H9 (cell line): ENCODE measurements around the gene LPIN2. TPM values are rescaled to one million over a fixed set of nuclear protein-coding genes. Genes with fewer than 3 reads are reported as not detected.
"Not testable (repeated sequence)": the region's sequence is repeated elsewhere in the genome, so short reads cannot be mapped to it uniquely, and the experiment has no call there.

Source experiments
- DNase-seq: peaks from one replicate; pipeline ENCODE4 v3.0.0-alpha.2; 2017
- H2AFZ ChIP-seq: one replicate; pipeline ENCODE4 v1.6.1; 2013; ENCODE audit warnings: mild to moderate bottlenecking, low read length, control low read depth, moderate library complexity
- H2AK5ac ChIP-seq: 2 replicates; pipeline ENCODE4 v1.6.1; 2013; ENCODE audit warnings: low read length, control low read depth, mixed read lengths; ENCODE audit not compliant: insufficient read length
- H2BK120ac ChIP-seq: one replicate; pipeline ENCODE4 v1.6.1; 2013; ENCODE audit warnings: low read depth, mild to moderate bottlenecking, low read length, control low read depth, inconsistent platforms; ENCODE audit not compliant: poor library complexity, severe bottlenecking
- H2BK12ac ChIP-seq: 2 replicates; pipeline ENCODE4 v1.6.1; 2013; ENCODE audit warnings: low read length, control low read depth, mixed read lengths, low read depth; ENCODE audit not compliant: insufficient read length
- H2BK15ac ChIP-seq: 2 replicates; pipeline ENCODE4 v1.6.1; 2013; ENCODE audit warnings: low read depth, low read length, control low read depth
- H2BK20ac ChIP-seq: one replicate; pipeline ENCODE4 v1.6.1; 2013; ENCODE audit warnings: low read depth, mild to moderate bottlenecking, low read length, control low read depth, inconsistent platforms; ENCODE audit not compliant: poor library complexity, severe bottlenecking
- H2BK5ac ChIP-seq: 2 replicates; pipeline ENCODE4 v1.6.1; 2013; ENCODE audit warnings: low read length, control low read depth, mixed read lengths; ENCODE audit not compliant: insufficient read length
- H3K14ac ChIP-seq: 2 replicates; pipeline ENCODE4 v1.6.1; 2013; ENCODE audit warnings: low read length, control low read depth; ENCODE audit not compliant: insufficient read depth
- H3K18ac ChIP-seq: 2 replicates; pipeline ENCODE4 v1.6.1; 2013; ENCODE audit warnings: low read depth, mild to moderate bottlenecking, mixed read lengths, low read length, control low read depth; ENCODE audit not compliant: insufficient read length
- H3K23ac ChIP-seq: 2 replicates; pipeline ENCODE4 v1.6.1; 2013; ENCODE audit warnings: low read length, control low read depth, mixed read lengths, low read depth; ENCODE audit not compliant: insufficient read length
- H3K23me2 ChIP-seq: 2 replicates; pipeline ENCODE4 v1.6.1; 2013; ENCODE audit warnings: low read depth, mild to moderate bottlenecking, mixed read lengths, low read length, control low read depth; ENCODE audit not compliant: insufficient read length, poor library complexity, severe bottlenecking
- H3K27ac ChIP-seq: 2 replicates; pipeline ENCODE4 v1.5.1; 2013; ENCODE audit warnings: low read length, control low read depth, mixed read lengths, low read depth; ENCODE audit not compliant: insufficient read length
- H3K27me3 ChIP-seq: 2 replicates; pipeline ENCODE4 v1.6.1; 2013; ENCODE audit warnings: low read length, control low read depth, inconsistent platforms; ENCODE audit not compliant: insufficient read depth
- H3K4ac ChIP-seq: 2 replicates; pipeline ENCODE4 v1.6.1; 2013; ENCODE audit warnings: low read depth, mild to moderate bottlenecking, control low read depth, inconsistent platforms, low read length, moderate library complexity
- H3K4me1 ChIP-seq: 2 replicates; pipeline ENCODE4 v1.6.1; 2013; ENCODE audit warnings: low read length, control low read depth, inconsistent platforms; ENCODE audit not compliant: insufficient read depth
- H3K4me2 ChIP-seq: 2 replicates; pipeline ENCODE4 v1.6.1; 2013; ENCODE audit warnings: low read length, control low read depth, mixed read lengths; ENCODE audit not compliant: insufficient read length, insufficient read depth
- H3K56ac ChIP-seq: 2 replicates; pipeline ENCODE4 v1.6.1; 2013; ENCODE audit warnings: low read depth, mild to moderate bottlenecking, mixed read lengths, low read length, control low read depth; ENCODE audit not compliant: insufficient read length
- H3K79me1 ChIP-seq: 2 replicates; pipeline ENCODE4 v1.6.1; 2013; ENCODE audit warnings: low read depth, mild to moderate bottlenecking, moderate library complexity, low read length, control low read depth, inconsistent platforms; ENCODE audit not compliant: insufficient read depth, poor library complexity, severe bottlenecking
- H3K79me2 ChIP-seq: 2 replicates; pipeline ENCODE4 v1.6.1; 2013; ENCODE audit warnings: low read length, control low read depth, inconsistent platforms; ENCODE audit not compliant: insufficient read depth
- H3K9ac ChIP-seq: 2 replicates; pipeline ENCODE4 v1.6.1; 2013; ENCODE audit warnings: low read length, control low read depth, mixed read lengths; ENCODE audit not compliant: insufficient read length; ENCODE audit errors: extremely low read depth
- H3K9me3 ChIP-seq: one replicate; pipeline ENCODE4 v1.6.1; 2013; ENCODE audit warnings: low read depth, low read length, inconsistent platforms; ENCODE audit not compliant: control insufficient read depth
- H3T11ph ChIP-seq: one replicate; pipeline ENCODE4 v1.6.1; 2013; ENCODE audit warnings: mild to moderate bottlenecking, low read length, control low read depth, inconsistent platforms
- H4K20me1 ChIP-seq: one replicate; pipeline ENCODE4 v1.6.1; 2013; ENCODE audit not compliant: control insufficient read depth, insufficient read length, insufficient read depth
- H4K5ac ChIP-seq: 2 replicates; pipeline ENCODE4 v1.6.1; 2013; ENCODE audit warnings: low read depth, mild to moderate bottlenecking, mixed read lengths, low read length, control low read depth; ENCODE audit not compliant: insufficient read length
- H4K8ac ChIP-seq: replicated peaks from 2 replicates; pipeline ENCODE4 v1.6.1; 2013; ENCODE audit warnings: low read length, control low read depth, mixed read lengths, low read depth; ENCODE audit not compliant: insufficient read length
- H4K91ac ChIP-seq: 2 replicates; pipeline ENCODE4 v1.6.1; 2013; ENCODE audit warnings: low read depth, mild to moderate bottlenecking, moderate library complexity, mixed read lengths, low read length, control low read depth; ENCODE audit not compliant: insufficient read length
- H3K27ac Mint-ChIP-seq, 3 experiments: 2 replicates in 2 of 3; 3 replicates in 1 of 3; pipeline ENCODE4 v1.8.0; 2020 to 2021; ENCODE audit warnings: mixed read lengths in 3 of 3, mild to moderate bottlenecking in 1 of 3, moderate library complexity in 1 of 3
- H3K27me3 Mint-ChIP-seq: 2 replicates; pipeline ENCODE4 v1.8.0; 2021; ENCODE audit warnings: low read depth, mild to moderate bottlenecking, moderate library complexity, mixed read lengths
- H3K36me3 Mint-ChIP-seq, 3 experiments: 2 replicates in 2 of 3; 3 replicates in 1 of 3; pipeline ENCODE4 v1.8.0; 2020 to 2021; ENCODE audit warnings: low read depth in 3 of 3, mixed read lengths in 3 of 3; ENCODE audit not compliant: insufficient read depth in 1 of 3
- H3K4me1 Mint-ChIP-seq, 2 experiments: 2 replicates each; pipeline ENCODE4 v1.8.0; 2020; ENCODE audit warnings: mixed read lengths in 2 of 2
- H3K4me3 Mint-ChIP-seq, 2 experiments: 2 replicates in 1 of 2; 3 replicates in 1 of 2; pipeline ENCODE4 v1.8.0; 2020 to 2021; ENCODE audit warnings: mild to moderate bottlenecking in 2 of 2, mixed read lengths in 2 of 2, moderate library complexity in 1 of 2
- H3K9me3 Mint-ChIP-seq, 2 experiments: 2 replicates in 1 of 2; 3 replicates in 1 of 2; pipeline ENCODE4 v1.8.0; 2020; ENCODE audit warnings: mild to moderate bottlenecking in 2 of 2, mixed read lengths in 2 of 2, moderate library complexity in 1 of 2
- WGBS: extraction: QIAGEN DNeasy Blood & Tissue Kit; methylation state at CpG from one replicate; pipeline ENCODE4 v1.1.7; 2013; ENCODE audit warnings: missing lambda C conversion rate, low lambda C conversion rate, mixed read lengths; ENCODE audit not compliant: insufficient read length; ENCODE audit errors: extremely low coverage; 5-methylcytosine and 5-hydroxymethylcytosine counted together
- total RNA-seq: library from RNA; stranded (reverse); gene quantifications from 2 replicates; pipeline ENCODE4 v1.2.1, GENCODE V29; 2021
- TF ChIP-seq, protein P1 (sequence below): fragments of 200-600 bp; sonication (generic); conservative IDR thresholded peaks from 3 replicates; pipeline ENCODE4 v1.8.0; 2021; ENCODE audit warnings: antibody characterized with exemption, mild to moderate bottlenecking

Gene LPIN2
- total RNA-seq, 1 experiment from 2014 or later = 9.2 TPM

DNA sequence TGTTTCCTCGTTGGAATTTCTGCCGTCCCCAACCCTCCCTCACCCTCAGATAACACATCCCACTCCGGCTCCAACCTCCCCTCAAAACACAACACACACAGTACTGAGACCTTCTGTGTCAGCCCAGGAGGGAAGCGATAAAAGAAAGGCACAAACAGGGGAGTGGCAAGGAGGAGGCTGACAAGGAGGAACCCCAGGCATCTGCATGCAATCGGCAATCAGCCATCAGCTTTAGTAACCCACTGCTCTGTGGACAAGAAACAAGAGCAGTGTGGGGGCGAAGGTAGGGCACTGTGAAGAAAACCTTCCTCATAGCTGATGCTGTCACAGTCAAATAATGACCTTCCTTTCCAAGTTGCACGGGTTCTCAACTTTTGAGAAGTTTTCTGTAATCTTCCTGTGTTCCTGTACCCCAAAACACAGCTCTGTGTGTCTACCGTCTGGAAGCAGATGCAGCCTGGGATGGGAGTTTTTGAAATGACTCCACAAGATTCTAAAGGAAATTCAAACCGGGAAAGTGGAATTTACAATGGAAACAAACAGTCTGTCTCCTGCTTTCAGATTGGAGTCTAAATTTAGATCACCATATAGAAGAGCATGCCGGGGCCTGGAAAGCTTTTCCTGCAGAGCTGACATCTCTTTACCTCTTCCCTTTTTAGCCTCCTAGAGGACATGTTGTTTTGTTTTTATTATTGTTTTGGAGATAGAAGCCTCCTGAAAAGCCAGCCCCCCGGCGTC is 16.4 kb upstream of the LPIN2 start:
- peaks cover 8 to 21% of the 10 kb centered on the region in 2 experiments for H3K4me1 Mint-ChIP-seq
- Histone ChIP-seq H2BK120ac (no peak overlapping the region), H3K79me1 (no peaks in the 10 kb centered on the region), H3K4me2 (no peak overlapping the region), H3K18ac (no peak overlapping the region), H3T11ph (no peak overlapping the region), H3K23me2 (no peaks in the 10 kb centered on the region), H2AFZ (no peak overlapping the region), H4K20me1 (no peaks in the 10 kb centered on the region), H3K14ac (no peak overlapping the region), H3K23ac (no peak overlapping the region), H3K4me1 (no peaks in the 10 kb centered on the region), H2AK5ac (no peak overlapping the region), H3K4ac (no peak overlapping the region), H4K91ac (no peak overlapping the region), H2BK5ac (no peak overlapping the region), H2BK12ac (no peak overlapping the region), H3K27ac (no peak overlapping the region), H3K27me3 (no peaks in the 10 kb centered on the region), H3K9me3 (no peaks in the 10 kb centered on the region), H4K5ac (no peak overlapping the region), H2BK20ac (no peak overlapping the region), H2BK15ac (no peak overlapping the region), H3K56ac (no peak overlapping the region), H3K79me2 (no peaks in the 10 kb centered on the region), H4K8ac (no peak overlapping the region), H3K9ac (no peak overlapping the region)
- no peaks in the 10 kb centered on the region for H3K27me3 Mint-ChIP-seq
- TF ChIP-seq, protein P1, sequence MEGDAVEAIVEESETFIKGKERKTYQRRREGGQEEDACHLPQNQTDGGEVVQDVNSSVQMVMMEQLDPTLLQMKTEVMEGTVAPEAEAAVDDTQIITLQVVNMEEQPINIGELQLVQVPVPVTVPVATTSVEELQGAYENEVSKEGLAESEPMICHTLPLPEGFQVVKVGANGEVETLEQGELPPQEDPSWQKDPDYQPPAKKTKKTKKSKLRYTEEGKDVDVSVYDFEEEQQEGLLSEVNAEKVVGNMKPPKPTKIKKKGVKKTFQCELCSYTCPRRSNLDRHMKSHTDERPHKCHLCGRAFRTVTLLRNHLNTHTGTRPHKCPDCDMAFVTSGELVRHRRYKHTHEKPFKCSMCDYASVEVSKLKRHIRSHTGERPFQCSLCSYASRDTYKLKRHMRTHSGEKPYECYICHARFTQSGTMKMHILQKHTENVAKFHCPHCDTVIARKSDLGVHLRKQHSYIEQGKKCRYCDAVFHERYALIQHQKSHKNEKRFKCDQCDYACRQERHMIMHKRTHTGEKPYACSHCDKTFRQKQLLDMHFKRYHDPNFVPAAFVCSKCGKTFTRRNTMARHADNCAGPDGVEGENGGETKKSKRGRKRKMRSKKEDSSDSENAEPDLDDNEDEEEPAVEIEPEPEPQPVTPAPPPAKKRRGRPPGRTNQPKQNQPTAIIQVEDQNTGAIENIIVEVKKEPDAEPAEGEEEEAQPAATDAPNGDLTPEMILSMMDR = no peak
- DNase-seq = no peak
- no peaks in the 10 kb centered on the region for H3K36me3 Mint-ChIP-seq
- no peaks in the 10 kb centered on the region for H3K9me3 Mint-ChIP-seq
- no CpG with 5 or more reads among the region's 12 CpGs for whole genome bisulfite sequencing
- peak overlapping the region in 1 of 3 experiments; percentile 33; a peak in 2 of 7 replicates for H3K27ac Mint-ChIP-seq
- H3K4me3 Mint-ChIP-seq = no peak overlapping the region

DNA sequence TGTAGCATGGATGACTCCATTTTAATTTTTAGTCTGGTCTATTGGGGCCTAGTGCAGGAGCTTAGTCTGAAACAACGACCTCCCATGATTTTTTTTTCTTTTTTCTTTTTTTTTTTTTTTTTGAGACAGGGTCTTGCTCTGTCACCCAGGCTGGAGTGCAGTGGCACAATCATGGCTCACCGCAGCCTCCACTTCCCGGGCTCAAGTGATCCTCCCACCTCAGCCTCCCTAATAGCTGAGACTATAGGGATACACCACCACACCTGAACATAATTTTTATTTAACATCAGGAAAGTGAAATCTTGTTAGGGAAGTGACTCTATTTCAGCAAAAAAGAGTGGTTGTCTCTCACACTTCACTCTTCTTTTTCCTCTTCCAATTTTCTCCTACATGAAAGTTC is 15.2 kb upstream of the LPIN2 start:
- DNase-seq, H3K14ac ChIP-seq, H3K27me3 Mint-ChIP-seq, H3K79me2 ChIP-seq, H3K4ac ChIP-seq, H3K9me3 Mint-ChIP-seq, H4K5ac ChIP-seq, H3K79me1 ChIP-seq, H3K18ac ChIP-seq, H3K27me3 ChIP-seq, H4K91ac ChIP-seq, H4K8ac ChIP-seq, H3T11ph ChIP-seq, H2BK15ac ChIP-seq, H3K23me2 ChIP-seq, H3K9ac ChIP-seq, H2BK20ac ChIP-seq, H3K4me2 ChIP-seq, H2AK5ac ChIP-seq, H2AFZ ChIP-seq, H2BK120ac ChIP-seq, H4K20me1 ChIP-seq, H3K4me3 Mint-ChIP-seq, H3K56ac ChIP-seq, H3K27ac ChIP-seq, H3K4me1 ChIP-seq, H3K27ac Mint-ChIP-seq, H3K23ac ChIP-seq, H3K9me3 ChIP-seq, H2BK12ac ChIP-seq, H2BK5ac ChIP-seq, H3K36me3 Mint-ChIP-seq: not testable (repeated sequence)
- no CpG with 5 or more reads among the region's 3 CpGs for WGBS
- peaks cover 8 to 21% of the 10 kb centered on the region in 2 experiments for H3K4me1 Mint-ChIP-seq
